ENCODE data around the gene COX7A2.

COX7A2 gene

DNA sequence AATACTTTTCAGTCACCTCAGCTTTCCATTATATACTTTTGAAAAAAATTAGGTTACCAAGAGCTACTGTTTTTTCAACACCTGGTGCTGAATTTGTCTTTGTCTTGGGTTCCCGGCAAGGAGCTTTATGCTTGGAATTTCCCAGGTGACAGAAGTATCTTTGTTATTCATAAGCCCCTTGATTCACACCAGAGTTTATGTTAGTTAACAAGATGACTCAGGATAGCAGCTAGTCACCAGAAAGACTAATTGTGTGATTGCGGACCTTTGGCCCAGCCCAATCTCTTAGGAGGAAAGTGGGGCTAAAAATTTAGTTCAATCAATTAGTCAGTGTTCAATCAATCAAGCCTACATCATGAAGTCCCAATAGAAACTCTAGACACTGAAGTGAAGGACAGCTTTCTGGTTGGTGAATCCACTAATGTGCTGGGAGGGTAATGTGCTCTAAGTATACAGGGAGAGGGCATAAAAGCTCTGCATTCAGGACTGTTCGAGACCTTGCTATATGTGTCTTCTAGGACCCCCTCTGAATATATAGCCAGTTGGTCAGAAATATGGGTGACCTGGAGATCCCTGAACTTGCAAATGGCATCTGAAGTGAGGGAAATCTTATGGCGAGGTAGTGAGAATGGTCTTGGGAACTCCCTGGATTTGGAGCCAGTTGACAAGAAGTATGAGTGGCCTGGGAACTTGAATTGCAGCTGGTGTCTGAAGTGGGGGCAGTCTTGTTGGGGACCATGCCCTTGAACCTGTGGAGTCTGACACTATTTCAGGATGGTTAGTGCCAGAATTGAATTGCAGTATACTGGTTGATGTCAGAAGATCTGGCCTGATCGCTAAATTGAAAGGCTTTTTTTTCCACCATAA lies 24.8 kb upstream of the COX7A2 start:
- DNase-seq, result no peak

DNA sequence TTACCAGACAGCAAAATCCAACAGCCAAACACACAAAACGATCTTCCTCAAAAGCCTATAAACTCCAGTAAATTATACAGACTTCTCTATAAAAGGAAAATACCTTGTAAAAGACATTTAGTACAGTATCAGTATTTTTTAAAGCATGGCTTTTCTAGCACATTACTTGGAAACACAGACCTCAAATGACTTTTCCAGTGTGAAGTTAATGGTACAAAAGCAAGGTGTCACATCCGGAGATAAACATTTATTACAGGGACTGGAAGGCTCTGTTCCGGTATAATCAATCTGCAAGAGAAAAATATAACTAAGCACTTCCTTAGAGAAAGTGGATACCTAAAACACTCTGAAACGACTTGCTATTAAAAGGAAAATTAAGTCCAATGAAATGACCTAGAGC lies 23.9 kb upstream of the COX7A2 start:
- no peak for DNase-seq

DNA sequence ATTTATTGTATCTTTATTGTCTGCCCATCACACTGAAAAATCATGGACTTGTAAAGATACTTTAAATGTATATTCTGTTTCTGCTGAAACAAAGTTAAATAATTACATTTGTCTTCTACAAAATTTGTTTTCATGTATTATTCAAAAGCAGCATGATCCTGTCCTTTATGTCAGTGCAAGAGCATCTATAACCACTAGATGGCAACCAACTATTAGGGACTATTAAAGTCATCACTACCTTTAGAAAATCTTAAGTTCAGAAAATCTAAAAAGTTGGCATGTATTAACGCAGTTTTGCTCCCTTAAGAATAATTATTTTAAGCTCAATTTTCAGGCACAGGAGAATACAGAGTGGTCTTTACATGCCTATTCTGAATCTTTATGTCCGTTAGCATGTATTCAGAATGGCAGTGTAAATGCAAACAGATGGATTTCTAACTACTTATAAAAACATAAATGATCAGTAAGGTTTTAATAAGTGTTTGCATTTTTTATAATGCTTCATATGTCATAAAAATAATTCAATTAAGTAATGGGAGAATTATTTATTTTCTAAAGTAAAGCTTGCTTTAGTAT lies 23.2 kb upstream of the COX7A2 start:
- no peak for DNase-seq

DNA sequence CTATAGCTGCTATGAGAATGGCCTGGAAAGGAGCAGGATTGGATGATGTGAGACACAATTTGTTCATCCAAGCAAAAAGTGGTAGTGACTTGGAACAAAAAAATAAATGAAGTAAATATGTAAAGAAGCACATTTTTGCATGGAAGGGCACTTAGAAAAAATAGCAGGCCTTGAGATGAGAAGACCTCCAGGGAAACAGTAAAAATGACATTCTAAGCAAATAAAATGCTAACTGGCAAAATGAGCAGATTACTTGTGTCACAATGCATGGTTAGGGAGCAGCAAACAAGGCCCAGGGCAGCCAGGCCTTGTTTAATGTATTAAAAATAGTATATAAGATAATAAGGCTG lies 19.8 kb upstream of the COX7A2 start:
- DNase-seq, result no peak

DNA sequence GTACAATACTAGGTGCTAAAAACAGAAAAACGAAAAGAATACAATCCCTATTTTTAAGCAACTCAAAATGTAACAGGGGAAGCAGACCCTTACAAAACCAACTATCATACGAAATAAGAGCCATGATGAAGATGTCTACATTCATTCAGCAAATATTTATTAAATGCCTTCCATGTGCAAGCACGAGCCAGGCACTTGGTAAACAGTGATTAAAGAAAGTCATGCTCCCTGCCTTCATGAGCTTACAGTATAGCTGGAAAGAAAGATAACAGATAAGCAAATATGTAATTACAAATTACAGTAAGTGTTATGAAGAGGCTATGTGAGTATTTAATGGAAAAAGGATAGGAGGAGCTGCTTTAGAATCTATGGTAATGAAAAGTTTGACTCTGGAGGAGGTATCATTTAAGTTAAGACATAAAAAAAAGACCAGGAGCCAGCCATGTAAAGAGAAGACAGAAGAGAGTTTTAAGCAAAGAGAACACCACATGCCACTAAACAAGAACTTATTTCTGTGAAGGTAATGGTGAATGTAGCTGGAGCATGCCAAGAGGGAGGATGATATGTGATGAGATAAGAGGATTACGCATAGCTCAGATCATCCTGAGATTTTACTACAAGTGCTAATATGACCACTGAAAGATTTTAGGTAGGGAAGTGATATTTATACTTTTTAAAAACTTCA lies 19.3 kb upstream of the COX7A2 start:
- no peak for DNase-seq

DNA sequence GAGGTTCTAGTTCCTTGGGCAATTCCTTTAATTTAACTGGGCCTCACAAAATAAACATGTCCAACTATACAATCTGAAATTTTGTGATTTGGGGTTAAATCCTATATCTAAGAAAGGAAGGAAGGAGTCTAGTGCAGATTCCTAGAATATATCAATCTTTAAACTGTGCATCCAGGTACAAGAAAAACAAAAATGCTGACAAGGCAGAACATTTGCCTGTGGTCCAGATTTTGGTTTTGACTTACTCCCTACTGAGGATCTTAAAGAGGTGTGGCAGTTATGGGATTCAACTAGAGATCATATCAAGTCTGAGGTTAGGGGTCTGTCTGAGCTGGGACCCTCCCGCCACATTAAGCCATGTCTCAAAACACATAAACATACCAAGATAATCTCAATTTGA lies 17.7 kb upstream of the COX7A2 start:
- DNase-seq, result no peak

DNA sequence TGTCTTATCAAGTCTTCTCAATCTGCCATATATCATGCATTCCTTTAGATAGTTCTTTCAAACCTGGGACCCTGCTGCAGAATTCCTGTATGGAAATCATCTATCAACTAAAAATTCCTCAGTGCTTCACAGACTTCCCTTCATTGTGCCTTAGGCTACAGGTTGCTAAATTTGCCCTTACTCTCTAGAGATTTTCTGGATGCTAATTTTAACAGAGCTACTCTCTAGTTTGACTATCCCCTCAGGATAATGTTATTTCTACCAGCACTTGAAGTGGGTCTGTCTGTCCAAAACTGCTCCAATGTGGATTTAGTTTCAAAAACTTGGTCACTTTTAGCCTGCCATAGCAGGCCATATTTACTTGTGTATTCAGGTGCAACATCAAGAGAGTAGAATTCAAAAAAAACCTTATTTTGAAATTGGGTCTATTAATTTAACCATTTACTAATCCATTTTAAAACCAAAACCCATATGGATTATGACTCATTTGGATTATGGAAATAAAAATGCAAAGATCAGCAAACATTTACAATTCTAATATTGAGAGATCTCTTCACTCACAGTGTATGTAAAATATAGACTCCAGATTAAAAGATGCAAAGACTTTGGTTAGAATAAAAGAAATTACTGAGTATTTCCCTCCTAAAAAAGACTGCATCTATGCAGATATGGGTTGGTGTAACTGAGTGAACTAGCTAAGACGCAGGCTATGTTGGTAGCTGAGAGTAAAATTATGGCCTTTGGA lies 13.9 kb upstream of the COX7A2 start:
- no peak for DNase-seq

DNA sequence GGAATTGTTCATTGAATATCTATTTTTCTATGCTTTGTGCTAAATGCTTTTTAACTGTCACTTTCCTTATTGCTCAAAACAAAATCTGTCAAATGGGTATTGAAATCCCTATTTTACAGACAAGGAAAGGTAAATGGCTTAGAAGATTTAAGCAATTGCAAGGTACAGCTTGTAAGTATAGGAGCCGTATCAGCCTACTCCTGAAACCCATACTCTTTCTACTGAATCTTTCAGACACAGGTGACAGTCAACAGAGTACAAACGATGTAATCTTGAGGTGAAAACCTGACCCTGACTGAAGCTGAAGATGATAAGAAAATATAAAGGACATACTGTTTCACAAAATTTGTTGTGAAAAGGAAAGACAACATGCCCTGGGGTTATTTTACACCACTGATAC lies 7.0 kb upstream of the COX7A2 start:
- no peak for DNase-seq

DNA sequence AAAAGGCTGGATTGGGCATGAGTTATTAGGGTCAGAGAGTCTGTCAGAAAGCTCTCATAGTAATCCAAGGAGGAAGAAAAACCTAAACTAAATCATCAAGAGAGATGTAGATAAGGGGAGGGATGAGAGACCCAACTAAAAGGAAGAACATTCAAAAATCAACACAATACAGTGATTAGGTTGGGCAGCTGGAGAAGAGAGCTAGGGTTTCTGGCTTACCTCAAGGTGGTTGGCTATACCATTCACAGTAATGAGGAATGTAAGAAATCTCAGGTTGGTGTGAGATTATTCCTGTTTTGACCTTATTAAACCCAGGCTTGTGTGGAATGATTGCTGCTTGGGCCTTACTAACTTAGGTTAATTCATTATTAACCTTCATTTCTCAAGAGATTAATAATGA lies 6.2 kb upstream of the COX7A2 start:
- no peak for DNase-seq

DNA sequence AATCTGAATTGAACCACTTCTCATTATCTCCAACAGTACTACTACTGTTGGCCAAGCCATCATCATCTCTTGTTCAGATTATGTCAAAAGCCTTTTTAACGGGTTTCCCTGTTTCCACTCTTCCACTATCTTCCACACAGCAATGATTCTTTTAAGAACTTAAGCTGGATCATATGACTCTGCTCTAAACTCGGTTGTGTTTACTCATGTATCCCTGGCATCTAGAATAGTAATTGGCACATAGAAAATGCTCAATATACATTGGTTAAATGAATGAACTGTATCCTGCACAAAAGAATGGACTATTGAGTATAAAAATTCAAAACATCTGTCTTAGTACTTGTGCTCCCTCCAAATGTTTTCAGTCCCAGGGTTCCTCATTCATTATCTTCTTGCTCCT lies 2.8 kb upstream of the COX7A2 start:
- DNase-seq, result no peak

DNA sequence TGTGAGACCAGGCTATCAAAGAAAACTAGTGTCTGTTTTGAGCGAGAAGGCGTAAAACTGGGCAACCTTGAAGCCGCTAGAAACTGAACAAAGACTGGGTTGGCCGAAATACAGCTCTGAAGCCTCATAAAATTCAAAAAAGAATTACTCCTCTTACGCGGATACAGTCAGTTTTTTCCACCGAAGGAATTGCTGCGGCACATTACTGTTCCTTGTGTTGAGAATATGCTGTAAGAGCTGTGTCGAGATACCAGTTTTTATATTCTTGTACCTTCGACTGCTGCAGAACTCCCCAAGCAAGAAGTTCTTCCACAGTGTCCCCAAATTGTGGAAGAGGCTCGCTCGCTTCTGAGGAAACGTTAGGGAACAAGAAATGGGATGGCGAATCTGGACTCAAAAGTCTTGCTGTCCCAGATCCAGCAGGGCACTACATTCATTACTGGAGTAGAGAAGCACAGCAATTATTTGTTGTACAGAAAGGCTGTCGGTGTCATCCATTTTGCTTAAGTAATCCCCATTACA lies 523 bp upstream of the COX7A2 start:
- no peak for DNase-seq

DNA sequence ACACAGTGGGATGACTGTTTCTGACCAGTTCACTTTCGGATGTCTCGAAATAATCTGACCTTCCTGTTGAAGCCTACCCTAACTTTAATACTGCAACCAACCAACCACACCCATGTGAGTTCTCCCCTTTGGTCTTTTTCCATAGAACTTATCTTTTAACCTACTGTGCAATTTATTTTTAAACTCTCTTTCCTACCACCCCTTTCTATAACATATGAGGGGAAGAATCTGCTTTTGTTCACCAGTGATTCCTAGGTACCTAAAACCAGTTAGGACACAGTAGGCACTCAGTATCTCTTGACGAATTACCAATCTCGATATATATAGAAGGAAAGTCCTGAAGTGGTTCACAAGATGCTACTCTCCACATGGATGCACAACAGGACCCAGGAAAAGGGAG lies 7.0 kb downstream of the COX7A2 start:
- DNase-seq, result no peak

DNA sequence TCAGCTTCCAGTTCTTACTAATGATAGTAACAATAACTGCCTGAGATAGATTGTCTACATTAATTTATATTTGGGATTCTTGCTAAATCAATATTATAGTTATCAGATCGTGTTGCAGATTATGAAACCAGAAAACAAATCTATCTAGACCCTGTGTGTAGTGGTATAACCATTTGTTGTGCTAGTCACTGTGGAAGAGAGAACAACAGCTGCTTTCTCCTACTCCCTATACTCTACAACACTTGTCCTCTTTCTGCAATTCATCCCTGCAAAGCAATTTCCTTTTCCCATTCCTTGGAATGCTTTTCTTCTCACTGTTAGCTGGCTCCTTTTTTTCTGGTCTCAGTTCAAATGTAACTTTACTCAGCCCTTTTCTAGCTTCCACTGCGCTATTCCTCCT lies 8.3 kb downstream of the COX7A2 start:
- no peak for DNase-seq

DNA sequence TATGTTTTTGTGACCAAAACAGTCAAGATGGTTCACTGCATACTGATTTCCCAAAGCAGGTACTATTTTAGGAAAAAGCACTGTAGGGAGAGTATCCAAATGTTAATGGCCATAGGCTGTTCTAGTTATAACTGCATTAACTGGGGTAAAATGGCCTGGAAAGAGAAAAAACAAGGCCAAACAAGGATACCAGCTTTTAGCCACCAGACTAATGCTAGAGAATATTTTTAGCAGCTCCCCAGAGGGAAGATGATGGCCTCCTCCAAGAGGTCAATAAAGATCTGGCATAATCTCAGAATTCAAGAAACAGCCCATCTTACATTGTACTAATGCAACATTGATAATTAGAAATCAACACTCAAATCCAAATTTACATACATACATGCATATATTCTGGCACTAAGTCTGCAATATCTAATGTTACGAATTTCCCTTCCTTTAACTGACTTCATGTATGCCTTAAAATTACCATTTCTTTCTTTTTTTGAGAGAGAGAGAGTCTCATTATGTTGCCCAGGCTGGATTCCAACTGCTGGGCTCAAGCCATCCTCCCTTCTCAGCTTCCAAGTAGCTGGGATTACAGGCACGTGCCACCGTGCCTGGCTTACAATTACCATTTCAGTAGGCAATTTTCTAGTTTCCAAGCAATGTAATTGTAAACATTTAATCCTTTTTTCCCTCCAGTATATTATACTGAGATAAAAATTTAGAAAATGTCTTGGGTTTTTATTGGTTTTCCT lies 9.3 kb downstream of the COX7A2 start:
- DNase-seq, result no peak

DNA sequence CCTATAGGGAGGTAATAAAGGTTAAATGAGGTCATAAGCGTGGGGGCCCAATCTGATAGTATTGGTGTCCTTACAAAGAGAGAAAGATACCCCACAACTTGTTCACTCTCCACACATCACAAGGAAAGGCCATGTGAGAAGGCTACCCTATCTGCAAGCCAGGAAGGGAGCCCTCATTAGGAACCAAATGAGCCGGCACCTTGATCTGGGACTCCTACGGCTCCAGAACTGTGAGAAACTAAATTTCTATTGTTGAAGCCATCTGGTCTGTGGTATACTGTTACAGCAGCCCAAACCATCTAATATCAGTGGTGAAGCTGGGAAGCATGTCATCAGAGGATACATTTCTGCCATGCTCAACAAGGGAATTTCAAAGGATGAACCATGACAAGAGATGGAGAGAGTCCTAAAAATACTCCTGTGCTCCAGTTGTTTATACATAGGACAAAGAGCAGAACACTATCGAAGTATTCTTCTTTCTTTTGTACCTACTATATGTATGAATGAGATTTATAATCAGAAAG lies 10.4 kb downstream of the COX7A2 start:
- DNase-seq, result no peak

DNA sequence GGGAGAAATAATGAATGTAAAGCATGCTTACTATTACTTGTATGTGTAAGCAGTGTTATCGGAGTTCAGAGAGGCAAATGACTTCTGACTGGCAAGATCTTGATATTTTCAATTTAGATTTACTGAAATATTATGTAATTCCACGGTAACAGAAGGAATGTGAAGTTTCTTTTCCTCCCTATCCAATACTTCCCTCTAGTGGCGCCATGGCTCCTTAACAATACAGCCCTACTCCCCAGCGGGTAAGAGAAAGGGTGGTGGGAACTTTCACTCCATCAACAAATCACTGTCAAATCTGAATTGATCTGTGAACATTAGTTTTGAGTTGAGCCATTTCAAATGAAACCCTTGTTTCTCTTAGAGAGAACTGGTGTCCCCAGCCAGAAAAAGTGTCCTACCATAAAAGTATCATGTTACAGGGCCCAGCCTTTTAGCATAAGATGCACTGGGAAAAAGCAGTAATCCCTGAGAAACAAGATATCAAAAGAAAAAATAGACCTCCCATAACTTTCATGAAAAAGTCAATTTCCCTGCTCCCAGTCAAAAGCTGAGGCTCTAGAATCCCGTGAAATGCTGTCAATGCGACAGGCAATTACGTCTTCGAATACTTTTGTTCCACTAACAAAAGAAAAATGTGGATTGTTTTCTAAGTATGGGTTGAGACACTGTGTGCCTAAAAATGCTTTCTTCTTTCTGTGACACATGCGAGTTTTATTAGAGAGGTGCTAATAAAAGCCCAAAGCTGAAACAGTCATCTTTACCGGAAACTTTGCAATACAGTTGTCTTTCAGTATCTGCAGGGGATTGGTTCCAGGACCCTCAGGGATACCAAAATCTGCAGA lies 12.9 kb downstream of the COX7A2 start:
- DNase-seq, result no peak

DNA sequence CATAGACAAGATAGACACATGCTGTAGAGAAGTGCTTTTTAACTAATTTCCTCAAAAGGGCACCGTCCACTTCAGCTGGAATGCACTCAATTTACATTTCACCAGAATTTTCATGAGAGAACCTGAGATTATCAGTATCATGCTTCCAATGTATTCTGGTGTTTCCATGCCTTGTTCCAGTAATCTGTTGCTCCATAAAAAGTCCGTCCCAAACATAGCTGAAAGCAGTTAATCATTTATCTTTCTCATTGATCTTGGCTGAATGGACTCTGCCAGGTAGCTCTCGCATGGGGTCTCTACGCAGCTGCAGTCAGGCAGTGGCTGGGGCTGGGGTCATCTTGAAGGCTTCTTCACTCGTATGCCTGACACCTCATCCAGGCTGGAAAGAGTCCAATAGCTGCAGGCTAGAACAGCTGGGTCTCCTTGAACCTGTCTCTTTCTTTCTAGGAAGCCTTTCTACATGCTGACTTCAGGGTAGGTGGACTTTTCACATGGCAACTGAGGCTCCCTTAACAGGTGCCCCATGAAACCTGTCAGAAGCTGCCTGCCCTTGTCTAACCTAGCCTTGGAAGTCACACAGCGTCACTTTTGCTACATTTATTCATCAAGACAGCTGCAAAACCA lies 19.2 kb downstream of the COX7A2 start:
- no peak for DNase-seq

DNA sequence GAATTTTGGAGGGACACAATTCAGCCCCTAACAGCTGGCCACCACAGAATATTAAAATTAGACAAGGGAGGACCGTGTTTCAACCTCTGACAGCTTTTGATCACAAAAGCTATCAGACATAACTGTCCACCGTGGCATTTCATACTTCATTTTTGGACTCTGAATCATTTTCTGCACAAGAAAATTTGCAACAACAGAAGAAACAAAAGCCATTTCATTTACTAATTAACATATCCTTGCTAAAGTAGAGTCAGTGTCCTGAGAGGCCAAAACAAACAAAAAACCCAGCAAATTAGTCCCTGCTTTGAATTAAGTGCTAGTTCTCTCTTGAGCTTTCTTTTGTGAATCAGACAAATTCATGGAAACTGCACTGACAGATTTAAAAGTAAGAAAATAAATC lies 20.2 kb downstream of the COX7A2 start:
- no peak for DNase-seq

DNA sequence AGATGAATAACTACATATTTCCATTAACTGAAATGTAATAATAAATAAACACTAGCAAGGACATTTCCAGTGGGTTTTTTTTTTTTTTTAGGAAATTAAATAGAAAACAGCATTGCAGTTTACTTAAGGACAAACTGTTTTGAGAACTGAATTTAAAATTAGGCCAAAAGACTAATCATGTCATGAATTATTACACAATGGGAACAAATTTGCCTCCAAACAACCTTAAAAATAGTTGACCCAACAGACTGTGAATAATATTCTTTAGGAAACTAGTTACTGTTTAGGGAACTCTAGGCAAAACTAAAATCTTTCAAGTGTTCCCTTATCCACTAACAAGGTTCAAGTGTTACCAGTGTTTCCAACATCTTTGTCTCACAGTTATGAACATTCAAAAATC lies 21.3 kb downstream of the COX7A2 start:
- DNase-seq, result no peak

DNA sequence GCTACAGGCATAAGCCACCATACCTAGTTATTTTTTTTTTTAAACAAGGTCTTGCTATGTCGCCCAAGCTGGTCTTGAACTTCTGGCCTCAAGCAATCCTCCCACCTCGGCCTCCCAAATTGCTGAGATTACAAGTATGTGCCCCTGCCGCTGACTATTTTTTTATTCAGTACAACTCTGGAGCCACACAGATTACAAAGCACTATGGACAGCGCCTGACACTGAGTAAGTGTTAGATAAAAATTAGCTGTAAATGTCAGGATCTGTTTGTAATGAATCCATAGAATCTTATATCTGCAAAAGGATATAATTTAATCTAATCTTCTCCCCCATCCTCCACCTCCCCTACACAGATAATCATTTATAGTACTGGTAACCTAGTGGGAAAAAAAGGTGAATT lies 22.5 kb downstream of the COX7A2 start:
- DNase-seq, result no peak

DNA sequence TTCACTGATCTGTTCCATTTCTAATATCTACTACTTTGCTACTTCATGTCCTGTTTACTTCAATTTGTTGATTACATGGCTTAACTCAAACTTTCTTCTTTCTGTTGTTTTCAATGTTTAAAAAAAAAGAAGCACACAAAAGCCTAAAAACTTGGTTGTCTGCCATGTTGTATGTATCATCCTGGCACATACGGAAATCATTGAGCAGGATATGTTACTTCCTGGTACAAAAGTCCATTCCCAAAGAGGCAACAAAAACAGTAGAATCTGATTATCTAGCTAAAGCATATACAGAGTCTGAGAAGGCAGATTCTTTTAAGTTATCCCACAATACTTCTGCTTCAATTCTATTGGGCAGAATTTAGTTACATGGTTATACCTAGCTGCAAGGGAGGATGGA lies 23.2 kb downstream of the COX7A2 start:
- no peak for DNase-seq

All from stimulated activated CD4-positive, alpha-beta T cell treated with anti-CD3 and anti-CD28 coated beads, Interleukin-4, amount 100 ng/mL, for 1 hour (primary cell).